K562 (cell line): ENCODE data around the gene HK1. TPM values are rescaled to one million over a fixed set of nuclear protein-coding genes. Genes with fewer than 3 reads are reported as not detected.

Source experiments
- ATAC-seq: fragments of 200-7000 bp; cut with Tn5 transposase; 3 replicates; pipeline ENCODE4 v1.9.1; 2020; ENCODE audit warnings: moderate library complexity
- BruUV-seq: library from RNA; stranded (reverse); fragments of 400-500 nt; replicated peaks from 2 replicates; lab custom pipeline; 2021; lab: Mats Ljungman, UMichigan
- CTCF ChIA-PET: fragments of 300-600 bp; formaldehyde crosslinking; extraction: SDS; loops from one replicate; lab custom pipeline; 2021; ENCODE audit warnings: low intra/inter-chr PET ratio; lab: Yijun Ruan, JAX
- POLR2A ChIA-PET: fragments of 300-600, 350-650 bp; sonication (Branson Sonifier 250); formaldehyde crosslinking; extraction: SDS; loops from one replicate; lab custom pipeline; 2021; ENCODE audit warnings: antibody characterized with exemption, inconsistent platforms; lab: Yijun Ruan, JAX
- DNase-seq, 4 experiments: peaks; one replicate each; pipeline versions ENCODE4 v3.0.0 to v3.0.0-alpha.2; 2011 to 2018; ENCODE audit warnings: low spot score in 3 of 4, mixed read lengths in 3 of 4; ENCODE audit errors: extremely low read depth in 1 of 4
- FAIRE-seq: peaks from 2 replicates; lab custom pipeline; 2011; peaks lifted over from hg19 to GRCh38; lab: Jason Lieb, UNC
- H2AFZ ChIP-seq: 2 replicates; pipeline ENCODE4 v1.6.0; 2011; ENCODE audit warnings: low read depth, low read length, control low read depth, inconsistent platforms
- H3K27ac ChIP-seq: fragments of 200-600 bp; 3 replicates; pipeline ENCODE4 v1.8.0; 2011; ENCODE audit warnings: low read depth, mild to moderate bottlenecking, control low read depth, inconsistent platforms, low read length, moderate library complexity, mixed read lengths; ENCODE audit errors: extremely low read depth
- H3K27me3 ChIP-seq, 2 experiments: fragments of 300-600 bp in 1 of 2; 2 replicates in 1 of 2; 3 replicates in 1 of 2; pipeline versions ENCODE4 v1.6.0 to v1.8.0; 2011; ENCODE audit warnings: inconsistent platforms in 2 of 2, low read length in 2 of 2, mild to moderate bottlenecking in 1 of 2, mixed read lengths in 1 of 2, moderate library complexity in 1 of 2; ENCODE audit not compliant: control insufficient read depth in 2 of 2, insufficient read depth in 2 of 2
- H3K36me3 ChIP-seq: fragments of 300-600 bp; 3 replicates; pipeline ENCODE4 v1.8.0; 2011; ENCODE audit warnings: mild to moderate bottlenecking, low read length, inconsistent platforms; ENCODE audit not compliant: control insufficient read depth, insufficient read depth
- H3K4me1 ChIP-seq, 2 experiments: fragments of 200-600 bp in 1 of 2; replicated peaks in 1 of 2; 2 replicates in 1 of 2; 3 replicates in 1 of 2; pipeline versions ENCODE4 v1.5.1 to v1.8.0; 2011; ENCODE audit warnings: inconsistent platforms in 2 of 2, low read length in 2 of 2, mild to moderate bottlenecking in 1 of 2, mixed read lengths in 1 of 2, moderate library complexity in 1 of 2; ENCODE audit not compliant: control insufficient read depth in 2 of 2, insufficient read depth in 2 of 2
- H3K4me2 ChIP-seq: 2 replicates; pipeline ENCODE4 v1.6.1; 2011; ENCODE audit warnings: low read length, control low read depth, inconsistent platforms, mixed read lengths; ENCODE audit not compliant: insufficient read depth
- H3K4me3 ChIP-seq: fragments of 200-600 bp; sonication (generic), shearing (Covaris generic); 2 replicates; pipeline ENCODE4 v1.5.1; 2016; ENCODE audit warnings: control low read depth, inconsistent platforms
- H3K79me2 ChIP-seq: fragments of 200-600 bp; 3 replicates; pipeline ENCODE4 v1.8.0; 2011; ENCODE audit warnings: low read length, inconsistent platforms; ENCODE audit not compliant: control insufficient read depth, insufficient read depth
- H3K9ac ChIP-seq, 2 experiments: 2 replicates each; pipeline versions ENCODE4 v1.6.0 to v1.6.1; 2011; ENCODE audit warnings: low read depth in 2 of 2, low read length in 2 of 2, control low read depth in 1 of 2, inconsistent platforms in 1 of 2, mild to moderate bottlenecking in 1 of 2, mixed read lengths in 1 of 2; ENCODE audit not compliant: insufficient read depth in 1 of 2
- H3K9me1 ChIP-seq: one replicate; pipeline ENCODE4 v1.6.0; 2011; ENCODE audit warnings: inconsistent platforms, mild to moderate bottlenecking, low read length, moderate library complexity; ENCODE audit not compliant: control insufficient read depth, insufficient read depth
- H3K9me3 ChIP-seq: replicated peaks from 2 replicates; pipeline ENCODE4 v1.5.1; 2011; ENCODE audit warnings: low read depth, low read length, inconsistent platforms; ENCODE audit not compliant: control insufficient read depth, insufficient read depth
- H4K20me1 ChIP-seq: replicated peaks from 2 replicates; pipeline ENCODE4 v1.6.1; 2011; ENCODE audit warnings: low read length, inconsistent platforms, mixed read lengths; ENCODE audit not compliant: control insufficient read depth, insufficient read depth
- EHMT2 ChIP-seq: fragments of 450-650 bp; IDR thresholded peaks from 2 replicates; pipeline ENCODE4 v1.6.1; 2018; ENCODE audit warnings: antibody characterized with exemption
- FOSL1 ChIP-seq: fragments of 200-800 bp; sonication (Bioruptor generic); conservative IDR thresholded peaks from 2 replicates; pipeline ENCODE4 v1.6.1; 2016; ENCODE audit warnings: missing genetic modification characterization, missing compliant biosample characterization
- KHSRP ChIP-seq: fragments of 450-650 bp; IDR thresholded peaks from 2 replicates; pipeline ENCODE4 v1.6.1; 2017
- PHB ChIP-seq: fragments of 250-450 bp; sonication (Bioruptor Pico); IDR thresholded peaks from 2 replicates; pipeline ENCODE4 v1.5.0; 2021
- ZKSCAN8 ChIP-seq: fragments of 200-800 bp; sonication (Bioruptor generic); IDR thresholded peaks from 2 replicates; pipeline ENCODE4 v1.6.1; 2016; ENCODE audit warnings: missing genetic modification characterization, missing compliant biosample characterization
- ZNF12 ChIP-seq: sonication (generic); formaldehyde crosslinking; IDR thresholded peaks from 2 replicates; pipeline ENCODE4 v1.4.0; 2020; ENCODE audit warnings: mild to moderate bottlenecking, missing genetic modification reagents
- ZNF507 ChIP-seq: conservative IDR thresholded peaks from 2 replicates; pipeline ENCODE4 v1.6.1; 2017; ENCODE audit warnings: missing genetic modification characterization, missing compliant biosample characterization
- ZNF717 ChIP-seq: fragments of 250-450 bp; sonication (Bioruptor Pico); IDR thresholded peaks from 2 replicates; pipeline ENCODE4 v1.5.0; 2021
- WGBS: fragments of 100-300 bp; shearing (Covaris generic); methylation state at CpG from one replicate; pipeline ENCODE4 v1.1.6; 2016; ENCODE audit warnings: low coverage, mixed read lengths; ENCODE audit not compliant: insufficient coverage; ENCODE audit errors: missing lambda C conversion rate; 5-methylcytosine and 5-hydroxymethylcytosine counted together
- in situ Hi-C: fragments of 300-500 bp; cut with MboI; formaldehyde crosslinking; loops from 4 replicates; pipeline ENCODE4 v1.15.0; 2018; ENCODE audit warnings: inconsistent platforms, mixed read lengths
- intact Hi-C: fragments of 100-400 bp; cut with micrococcal nuclease; formaldehyde crosslinking; loops from 2 replicates; pipeline ENCODE4 v1.14.2; 2022
- polyA plus RNA-seq, 8 experiments: library from polyadenylated mRNA; depleted of rRNA in 4 of 8; stranded (reverse) in 5 of 8; unstranded in 3 of 8; fragments of >200 nt; fragmentation: Nextera tagmentation in 2 of 8; fragmentation: Illumina TruSeq in 1 of 8; extraction: Ambion mirVana in 2 of 8; extraction: Trizol in 1 of 8; gene quantifications; 2 replicates each; pipeline versions ENCODE4 v1.2.1 to v1.2.3, GENCODE V29; 2011 to 2014; ENCODE audit warnings: inconsistent platforms in 1 of 8, missing spikeins in 1 of 8
- total RNA-seq, 7 experiments: library from RNA; depleted of rRNA in 6 of 7; stranded (reverse); fragments of >200 nt in 6 of 7; fragmentation: Illumina TruSeq in 2 of 7; extraction: Trizol in 2 of 7; gene quantifications; 2 replicates each; pipeline versions ENCODE4 v1.2.1 to v1.2.3, GENCODE V29; 2011 to 2021; ENCODE audit warnings: low replicate concordance in 1 of 7
- TF ChIP-seq, protein P1 (sequence below), 2 experiments: fragments of 450-650 bp in 1 of 2; sonication (generic) in 1 of 2; formaldehyde crosslinking in 1 of 2; IDR thresholded peaks in 1 of 2; conservative IDR thresholded peaks in 1 of 2; 2 replicates each; pipeline versions ENCODE4 v1.6.1 to v1.8.1; 2016 to 2023; ENCODE audit warnings: mild to moderate bottlenecking in 2 of 2, moderate library complexity in 2 of 2, inconsistent platforms in 1 of 2, missing genetic modification reagents in 1 of 2
- TF ChIP-seq, protein P2 (sequence below): fragments of 450-650 bp; formaldehyde crosslinking; IDR thresholded peaks from 2 replicates; pipeline ENCODE4 v1.4.0; 2022; ENCODE audit warnings: missing genetic modification characterization

Gene HK1
- total and polyA plus RNA-seq, 9 of the 15 experiments (the other 6 are each of a cell fraction or from before 2014, with no cell fraction given): 29.2 to 444 (median 193) TPM

DNA sequence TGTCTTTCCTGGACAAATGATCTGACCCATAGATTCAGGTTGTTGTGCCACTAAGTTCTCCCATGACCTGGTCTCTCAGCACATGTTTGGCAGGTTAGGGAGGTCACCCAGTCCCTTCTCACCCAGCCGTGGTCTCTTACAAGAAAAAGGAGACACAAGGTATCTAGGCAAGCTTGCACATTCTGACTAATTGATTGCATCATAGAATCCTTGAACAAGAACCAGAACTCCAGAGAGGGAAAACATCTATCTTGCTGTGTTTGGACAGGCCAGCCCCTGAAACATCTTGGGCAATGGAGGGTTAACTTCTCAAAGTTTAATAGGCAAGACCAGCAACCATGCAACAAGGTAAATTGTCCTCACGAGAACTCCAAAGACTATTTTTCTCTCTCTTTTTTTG is 8.5 kb upstream of the HK1 start (continued):
- TF ChIP-seq KHSRP: no peak
- no peak for TF ChIP-seq EHMT2
- no peak for TF ChIP-seq PHB (CRISPR knock-in tag)
- no peak for TF ChIP-seq ZNF12
- no peak for TF ChIP-seq ZNF717 (CRISPR knock-in tag)
- peak; percentile 61 for TF ChIP-seq FOSL1 (tag)
- no peak for TF ChIP-seq ZNF507
- TF ChIP-seq, protein P1, sequence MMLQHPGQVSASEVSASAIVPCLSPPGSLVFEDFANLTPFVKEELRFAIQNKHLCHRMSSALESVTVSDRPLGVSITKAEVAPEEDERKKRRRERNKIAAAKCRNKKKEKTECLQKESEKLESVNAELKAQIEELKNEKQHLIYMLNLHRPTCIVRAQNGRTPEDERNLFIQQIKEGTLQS (IDR thresholded peaks at IDR 0.05): peak; percentile 94
- TF ChIP-seq, protein P1 (CRISPR knock-in tag; conservative IDR thresholded peaks at IDR 0.05): no peak

DNA sequence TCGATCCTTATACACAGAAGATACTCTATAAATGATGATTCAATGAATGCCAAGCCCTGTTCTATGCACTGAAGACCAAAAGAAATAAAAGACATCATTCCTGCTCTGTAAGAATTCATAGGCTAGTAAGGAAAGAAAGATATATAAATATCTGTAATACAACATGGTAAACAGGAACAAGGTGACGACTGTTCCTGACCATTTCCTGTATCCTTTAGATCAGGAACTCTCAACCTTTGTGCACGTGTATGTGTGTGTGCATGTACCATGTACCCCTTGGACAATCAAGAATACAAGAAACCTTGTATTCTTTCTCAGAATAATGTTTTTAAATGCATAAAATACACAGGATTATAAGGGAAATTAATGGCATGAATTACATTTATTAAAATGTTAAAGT is 7.3 kb upstream of the HK1 start:
- Histone ChIP-seq H3K79me2 (no peaks in the 10 kb centered on the region), H4K20me1 (no peaks in the 10 kb centered on the region), H2AFZ (no peak overlapping the region), H3K27ac (no peak overlapping the region), H3K4me3 (no peak overlapping the region), H3K27me3 (0 out of 5 replicates have a peak, but pooled peaks cover 0 to 3% of the 10 kb centered on the region in 2 experiments), H3K9me1 (no peaks in the 10 kb centered on the region), H3K9ac (no peak overlapping the region), H3K4me1 (no peaks in the 10 kb centered on the region; a peak in 1 of 5 replicates), H3K9me3 (no peaks in the 10 kb centered on the region), H3K4me2 (no peak overlapping the region), H3K36me3 (no peaks in the 10 kb centered on the region)
- 19% methylated on average over 3 of the region's 3 CpGs for WGBS
- TF ChIP-seq ZKSCAN8 (CRISPR knock-in tag): no peak
- TF ChIP-seq, protein P2, sequence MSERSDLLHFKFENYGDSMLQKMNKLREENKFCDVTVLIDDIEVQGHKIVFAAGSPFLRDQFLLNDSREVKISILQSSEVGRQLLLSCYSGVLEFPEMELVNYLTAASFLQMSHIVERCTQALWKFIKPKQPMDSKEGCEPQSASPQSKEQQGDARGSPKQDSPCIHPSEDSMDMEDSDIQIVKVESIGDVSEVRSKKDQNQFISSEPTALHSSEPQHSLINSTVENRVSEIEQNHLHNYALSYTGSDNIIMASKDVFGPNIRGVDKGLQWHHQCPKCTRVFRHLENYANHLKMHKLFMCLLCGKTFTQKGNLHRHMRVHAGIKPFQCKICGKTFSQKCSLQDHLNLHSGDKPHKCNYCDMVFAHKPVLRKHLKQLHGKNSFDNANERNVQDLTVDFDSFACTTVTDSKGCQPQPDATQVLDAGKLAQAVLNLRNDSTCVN (CRISPR knock-in tag): no peak
- POLR2A ChIA-PET: interaction anchor here (1.2 kb wide), 1 partner anchor 8 kb away, joined by 3 read pairs; the partner anchor contains the start of gene HK1
- in situ Hi-C loops: no loop called here
- no peak for DNase-seq
- no peak for FAIRE-seq
- BruUV-seq: no TSS peak
- no peak for ATAC-seq
- CTCF ChIA-PET: no interaction called here
- intact Hi-C loops: no loop called here
